GM12864 (cell line): ENCODE data around the gene PAX2.

Experiments
- DNase-seq: peaks from one replicate; pipeline ENCODE4 v3.0.0-alpha.2; 2011; ENCODE audit warnings: low read depth
- H3K4me3 ChIP-seq: 2 replicates; pipeline ENCODE4 v1.5.1; 2011; ENCODE audit warnings: mild to moderate bottlenecking, low read depth, low read length, control low read depth
- CTCF ChIP-seq: IDR thresholded peaks from 2 replicates; pipeline ENCODE4 v1.5.1; 2011; ENCODE audit warnings: low read depth, mild to moderate bottlenecking, moderate library complexity, low read length, control low read depth, inconsistent platforms; ENCODE audit errors: missing control alignments

Gene PAX2

GRCh38 chr10:100730725-100731406 lies 14.5 kb upstream of the PAX2 start:
- no peak overlapping the region for H3K4me3 ChIP-seq

GRCh38 chr10:100731407-100732240 lies 13.8 kb upstream of the PAX2 start:
- H3K4me3 ChIP-seq = no peak overlapping the region
- no peak for DNase-seq
- TF ChIP-seq CTCF = no peak

More at GRCh38 chr10:100730725-100731406, 14.5 kb upstream of the PAX2 start:
- no peak for TF ChIP-seq CTCF
- DNase-seq = peak; percentile 49

- no peak overlapping the region for H3K4me3 ChIP-seq
- no peak for TF ChIP-seq CTCF
- DNase-seq = no peak
Observed at GRCh38 chr10:100732241-100732596, 13.2 kb upstream of the PAX2 start.

- DNase-seq = no peak
- H3K4me3 ChIP-seq = no peak overlapping the region
- no peak for TF ChIP-seq CTCF
Observed at GRCh38 chr10:100733329-100733728, 12.1 kb upstream of the PAX2 start.

- no peak overlapping the region for H3K4me3 ChIP-seq
- no peak for TF ChIP-seq CTCF
- no peak for DNase-seq
Observed at GRCh38 chr10:100734295-100735086, 10.9 kb upstream of the PAX2 start.

- TF ChIP-seq CTCF = no peak
- H3K4me3 ChIP-seq = no peak overlapping the region
- DNase-seq = no peak
Observed at GRCh38 chr10:100735087-100735336, 10.4 kb upstream of the PAX2 start.
